OCI-LY3 (cell line): ENCODE data around the gene WSCD2.

Source experiments
- CTCF ChIP-seq: fragments of 200-600, 300-600 bp; sonication (generic); IDR thresholded peaks from 2 replicates; pipeline ENCODE4 v1.5.1; 2014; ENCODE audit warnings: antibody characterized with exemption, low read length, low read depth
- EZH2phosphoT487 ChIP-seq: fragments of 200-600 bp; shearing (Covaris generic); IDR thresholded peaks from 2 replicates; pipeline ENCODE4 v1.6.1; 2018; ENCODE audit warnings: antibody characterized with exemption, mixed run types, low read depth

GRCh38 chr12:108269224-108269623 is 140.1 kb downstream of the WSCD2 start:
- no peak for TF ChIP-seq CTCF
- no peak for TF ChIP-seq EZH2phosphoT487
